OCI-LY3 (cell line): ENCODE results near the gene SMIM26.

Experiments used
- H2AFZ ChIP-seq: fragments of 200-600, 300-600 bp; shearing (Covaris generic); 2 replicates; pipeline ENCODE4 v1.6.0; 2014; ENCODE audit warnings: antibody characterized with exemption, low read depth, low read length
- H3K27ac ChIP-seq: fragments of 200-600, 300-600 bp; sonication (generic); 2 replicates; pipeline ENCODE4 v1.5.1; 2014; ENCODE audit warnings: mild to moderate bottlenecking, low read length, moderate library complexity, mixed read lengths
- H3K27me3 ChIP-seq: fragments of 200-600, 300-600 bp; sonication (generic); 2 replicates; pipeline ENCODE4 v1.6.1; 2014; ENCODE audit warnings: low read depth, low read length, mixed read lengths
- H3K36me3 ChIP-seq: fragments of 200-600, 300-600 bp; sonication (generic); replicated peaks from 2 replicates; pipeline ENCODE3; 2014; ENCODE audit warnings: low read depth, low read length, mixed read lengths
- H3K4me1 ChIP-seq: fragments of 300-600, 200-600 bp; sonication (generic); 2 replicates; pipeline ENCODE4 v1.6.1; 2014; ENCODE audit warnings: low read length, mixed read lengths
- H3K4me2 ChIP-seq: fragments of 200-600, 300-600 bp; sonication (generic); 2 replicates; pipeline ENCODE4 v1.6.1; 2014; ENCODE audit warnings: low read length, mixed read lengths
- H3K4me3 ChIP-seq: fragments of 300-600, 200-600 bp; sonication (generic); 2 replicates; pipeline ENCODE4 v1.5.1; 2014; ENCODE audit warnings: antibody characterized with exemption, mild to moderate bottlenecking, low read length, moderate library complexity
- H3K79me2 ChIP-seq: fragments of 300-600, 200-600 bp; shearing (Covaris generic); 2 replicates; pipeline ENCODE4 v1.6.1; 2014; ENCODE audit warnings: mild to moderate bottlenecking, low read length, mixed read lengths
- H3K9ac ChIP-seq: fragments of 300-600, 200-600 bp; shearing (Covaris generic); 2 replicates; pipeline ENCODE4 v1.6.0; 2014; ENCODE audit warnings: mild to moderate bottlenecking, low read length, moderate library complexity
- H3K9me3 ChIP-seq: fragments of 200-600, 300-600 bp; shearing (Covaris generic); 2 replicates; pipeline ENCODE4 v1.6.1; 2014; ENCODE audit warnings: low read length, mixed read lengths; ENCODE audit not compliant: insufficient read depth
- H4K20me1 ChIP-seq: fragments of 200-600, 300-600 bp; sonication (generic); 2 replicates; pipeline ENCODE4 v1.6.1; 2016; ENCODE audit warnings: low read length, mixed read lengths; ENCODE audit not compliant: insufficient read depth
- EZH2phosphoT487 ChIP-seq: fragments of 200-600 bp; shearing (Covaris generic); IDR thresholded peaks from 2 replicates; pipeline ENCODE4 v1.6.1; 2018; ENCODE audit warnings: antibody characterized with exemption, mixed run types, low read depth
- TF ChIP-seq, protein P1 (sequence below): fragments of 200-600, 300-600 bp; sonication (generic); IDR thresholded peaks from 2 replicates; pipeline ENCODE4 v1.5.1; 2014; ENCODE audit warnings: antibody characterized with exemption, low read length, low read depth

The SMIM26 gene

DNA sequence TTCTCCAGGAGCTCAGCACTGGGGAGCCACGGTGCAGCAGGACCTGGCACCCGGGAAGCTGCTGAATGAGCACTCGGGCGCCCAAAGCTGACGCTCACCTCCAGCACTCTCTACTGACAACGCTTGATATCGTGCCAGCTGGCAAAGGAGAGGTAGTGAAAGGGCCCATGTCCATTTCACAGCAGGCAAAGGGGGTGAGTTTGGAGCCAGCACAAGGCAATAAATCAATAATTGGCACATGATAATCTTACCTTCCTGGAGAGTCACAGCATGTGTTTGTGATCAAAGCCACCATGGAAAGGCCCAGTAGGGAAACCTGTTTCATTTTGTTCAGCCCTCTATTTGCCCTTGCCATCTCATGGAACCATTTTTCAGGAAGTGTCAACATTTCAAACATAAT, 23.3 kb upstream of the SMIM26 start:
- Histone ChIP-seq H3K9ac (no peak overlapping the region), H3K4me1 (no peaks in the 10 kb centered on the region), H3K36me3 (peaks cover 61% of the 10 kb centered on the region), H3K4me2 (no peak overlapping the region), H3K79me2 (no peaks in the 10 kb centered on the region), H3K4me3 (no peak overlapping the region), H3K27ac (no peak overlapping the region), H4K20me1 (no peaks in the 10 kb centered on the region), H3K9me3 (no peaks in the 10 kb centered on the region), H3K27me3 (no peaks in the 10 kb centered on the region), H2AFZ (no peak overlapping the region)
- no peak for TF ChIP-seq EZH2phosphoT487
- TF ChIP-seq, protein P1, sequence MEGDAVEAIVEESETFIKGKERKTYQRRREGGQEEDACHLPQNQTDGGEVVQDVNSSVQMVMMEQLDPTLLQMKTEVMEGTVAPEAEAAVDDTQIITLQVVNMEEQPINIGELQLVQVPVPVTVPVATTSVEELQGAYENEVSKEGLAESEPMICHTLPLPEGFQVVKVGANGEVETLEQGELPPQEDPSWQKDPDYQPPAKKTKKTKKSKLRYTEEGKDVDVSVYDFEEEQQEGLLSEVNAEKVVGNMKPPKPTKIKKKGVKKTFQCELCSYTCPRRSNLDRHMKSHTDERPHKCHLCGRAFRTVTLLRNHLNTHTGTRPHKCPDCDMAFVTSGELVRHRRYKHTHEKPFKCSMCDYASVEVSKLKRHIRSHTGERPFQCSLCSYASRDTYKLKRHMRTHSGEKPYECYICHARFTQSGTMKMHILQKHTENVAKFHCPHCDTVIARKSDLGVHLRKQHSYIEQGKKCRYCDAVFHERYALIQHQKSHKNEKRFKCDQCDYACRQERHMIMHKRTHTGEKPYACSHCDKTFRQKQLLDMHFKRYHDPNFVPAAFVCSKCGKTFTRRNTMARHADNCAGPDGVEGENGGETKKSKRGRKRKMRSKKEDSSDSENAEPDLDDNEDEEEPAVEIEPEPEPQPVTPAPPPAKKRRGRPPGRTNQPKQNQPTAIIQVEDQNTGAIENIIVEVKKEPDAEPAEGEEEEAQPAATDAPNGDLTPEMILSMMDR = no peak

DNA sequence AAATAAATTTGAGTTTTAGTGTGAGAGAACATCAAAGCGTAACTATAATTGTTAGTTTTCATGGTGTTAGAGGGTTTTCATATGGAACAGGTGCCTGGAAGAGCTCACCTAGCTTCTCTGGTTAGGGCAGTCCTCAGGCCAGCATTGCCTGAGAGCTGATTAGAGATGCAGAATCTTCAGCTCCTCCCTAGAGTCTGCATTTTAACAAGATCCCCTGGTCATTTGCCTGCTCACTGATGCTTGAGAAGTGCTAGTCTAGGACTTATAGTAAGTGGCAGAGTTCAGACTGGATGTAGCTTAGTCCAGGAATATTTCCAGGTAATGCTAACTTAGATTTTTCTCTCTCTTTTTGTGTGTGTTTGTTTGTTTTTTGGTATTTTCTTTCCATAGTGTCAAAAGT, 21.7 kb upstream of the SMIM26 start:
- Histone ChIP-seq H3K4me2 (no peak overlapping the region), H3K36me3 (peaks cover 61% of the 10 kb centered on the region)

DNA sequence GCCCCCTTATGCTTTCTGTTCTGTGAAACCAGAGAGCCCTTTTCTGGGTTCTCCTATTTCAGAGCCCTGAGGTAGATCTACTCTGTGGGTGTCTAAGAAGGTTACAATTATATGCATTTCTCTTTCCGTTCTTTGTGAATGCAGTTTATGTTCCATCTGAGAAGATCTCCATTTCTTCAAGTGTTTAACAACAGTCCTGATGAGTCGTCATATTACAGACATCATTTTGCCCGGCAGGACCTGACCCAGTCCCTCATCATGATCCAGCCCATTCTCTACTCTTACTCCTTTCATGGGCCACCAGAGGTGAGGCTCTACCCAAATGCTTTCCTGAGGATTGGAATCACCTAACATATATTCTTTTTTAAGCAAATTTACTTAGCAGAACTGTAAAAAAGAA, 18.8 kb upstream of the SMIM26 start:
- Histone ChIP-seq H3K27me3 (no peaks in the 10 kb centered on the region), H3K27ac (no peak overlapping the region), H3K4me3 (no peak overlapping the region), H3K4me2 (no peak overlapping the region), H3K9me3 (no peaks in the 10 kb centered on the region), H2AFZ (no peak overlapping the region), H3K79me2 (no peaks in the 10 kb centered on the region), H3K36me3 (peaks cover 55% of the 10 kb centered on the region), H3K4me1 (no peaks in the 10 kb centered on the region), H4K20me1 (no peaks in the 10 kb centered on the region), H3K9ac (no peak overlapping the region)
- TF ChIP-seq, protein P1 = no peak
- TF ChIP-seq EZH2phosphoT487 = no peak

More for the DNA sequence above, 21.7 kb upstream of the SMIM26 start:
- Histone ChIP-seq H3K4me1 (no peaks in the 10 kb centered on the region), H3K9me3 (no peaks in the 10 kb centered on the region), H2AFZ (no peak overlapping the region), H4K20me1 (no peaks in the 10 kb centered on the region), H3K79me2 (no peaks in the 10 kb centered on the region), H3K27me3 (no peaks in the 10 kb centered on the region), H3K9ac (no peak overlapping the region), H3K27ac (no peak overlapping the region), H3K4me3 (no peak overlapping the region)
- TF ChIP-seq, protein P1 = no peak

DNA sequence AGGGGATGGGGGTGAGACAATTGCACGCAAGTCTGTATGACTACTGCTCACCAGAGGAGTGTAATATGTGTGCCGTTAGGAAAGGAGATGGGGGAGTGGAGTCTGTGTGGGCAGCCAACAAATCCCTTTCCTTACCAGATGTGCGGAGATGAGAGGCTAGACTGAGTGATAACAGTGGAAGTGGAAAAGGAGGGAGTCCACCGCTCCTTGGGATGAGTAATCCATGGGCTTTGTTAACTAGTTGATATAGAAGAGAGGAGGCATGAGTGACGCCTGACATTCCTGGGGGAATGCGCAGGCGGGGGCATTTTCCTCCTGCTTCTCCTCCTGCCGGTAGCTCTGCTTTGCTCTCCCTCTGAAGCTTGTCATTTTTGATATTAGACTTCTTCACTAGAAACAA, 13.5 kb upstream of the SMIM26 start:
- Histone ChIP-seq H3K9me3 (no peaks in the 10 kb centered on the region), H3K27me3 (no peaks in the 10 kb centered on the region), H4K20me1 (no peaks in the 10 kb centered on the region), H3K4me2 (no peak overlapping the region), H3K4me1 (no peaks in the 10 kb centered on the region), H3K27ac (no peak overlapping the region), H2AFZ (no peak overlapping the region), H3K4me3 (no peak overlapping the region), H3K79me2 (no peaks in the 10 kb centered on the region), H3K9ac (no peak overlapping the region), H3K36me3 (peaks cover 42% of the 10 kb centered on the region)
- TF ChIP-seq EZH2phosphoT487 = no peak
- TF ChIP-seq, protein P1 = no peak
